LNCAP (cell line): ENCODE results near the gene AGAP2.

Experiments used
- TF ChIP-seq, protein P1 (sequence below): fragments of 450-650 bp; IDR thresholded peaks from 2 replicates; pipeline ENCODE4 v1.5.1; 2017; ENCODE audit warnings: mild to moderate bottlenecking

AGAP2 gene

DNA sequence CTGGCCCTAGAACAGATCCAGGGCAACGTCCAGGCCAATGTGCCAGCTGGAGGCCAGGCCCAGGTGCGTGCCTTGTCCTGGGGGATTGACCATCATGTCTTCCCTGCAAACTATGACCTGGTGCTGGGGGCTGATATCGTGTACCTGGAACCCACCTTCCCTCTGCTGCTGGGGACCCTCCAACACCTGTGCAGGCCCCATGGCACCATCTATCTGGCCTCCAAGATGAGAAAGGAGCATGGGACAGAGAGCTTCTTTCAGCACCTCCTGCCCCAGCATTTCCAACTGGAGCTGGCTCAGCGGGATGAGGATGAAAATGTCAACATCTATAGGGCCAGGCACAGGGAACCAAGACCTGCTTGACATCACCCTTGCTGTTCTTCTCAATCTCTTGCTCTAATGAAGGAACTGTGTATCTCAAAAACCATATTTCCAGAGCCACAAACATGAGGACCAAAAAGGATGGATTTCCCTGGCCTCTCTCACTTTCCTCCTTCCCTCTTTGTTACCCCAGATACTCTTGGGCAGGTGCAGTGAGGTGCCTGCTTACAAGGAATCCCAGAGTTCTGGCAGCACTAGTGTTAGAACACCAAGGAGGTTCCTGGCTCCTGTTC is 41.8 kb upstream of the AGAP2 start:
- TF ChIP-seq, protein P1, sequence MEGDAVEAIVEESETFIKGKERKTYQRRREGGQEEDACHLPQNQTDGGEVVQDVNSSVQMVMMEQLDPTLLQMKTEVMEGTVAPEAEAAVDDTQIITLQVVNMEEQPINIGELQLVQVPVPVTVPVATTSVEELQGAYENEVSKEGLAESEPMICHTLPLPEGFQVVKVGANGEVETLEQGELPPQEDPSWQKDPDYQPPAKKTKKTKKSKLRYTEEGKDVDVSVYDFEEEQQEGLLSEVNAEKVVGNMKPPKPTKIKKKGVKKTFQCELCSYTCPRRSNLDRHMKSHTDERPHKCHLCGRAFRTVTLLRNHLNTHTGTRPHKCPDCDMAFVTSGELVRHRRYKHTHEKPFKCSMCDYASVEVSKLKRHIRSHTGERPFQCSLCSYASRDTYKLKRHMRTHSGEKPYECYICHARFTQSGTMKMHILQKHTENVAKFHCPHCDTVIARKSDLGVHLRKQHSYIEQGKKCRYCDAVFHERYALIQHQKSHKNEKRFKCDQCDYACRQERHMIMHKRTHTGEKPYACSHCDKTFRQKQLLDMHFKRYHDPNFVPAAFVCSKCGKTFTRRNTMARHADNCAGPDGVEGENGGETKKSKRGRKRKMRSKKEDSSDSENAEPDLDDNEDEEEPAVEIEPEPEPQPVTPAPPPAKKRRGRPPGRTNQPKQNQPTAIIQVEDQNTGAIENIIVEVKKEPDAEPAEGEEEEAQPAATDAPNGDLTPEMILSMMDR: no peak

DNA sequence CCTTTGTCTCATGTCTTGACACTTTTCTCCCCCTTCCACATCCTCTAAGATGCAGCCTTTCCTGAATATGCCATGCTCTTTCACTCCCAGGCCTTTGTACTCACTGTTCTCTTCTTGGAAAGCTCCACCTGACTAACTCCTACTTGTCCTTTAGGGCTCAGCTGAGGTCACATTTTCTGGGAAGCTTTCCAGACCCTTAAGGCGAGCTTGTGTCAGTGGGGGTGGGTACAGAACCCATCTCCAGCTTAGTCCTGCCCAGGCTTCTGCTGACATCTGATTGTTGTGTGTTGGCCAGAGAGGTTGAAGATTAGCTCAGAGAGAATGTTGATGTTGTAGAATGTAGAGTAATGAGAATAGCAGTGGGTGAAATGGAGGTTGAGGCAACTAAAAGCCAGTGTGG is 41.2 kb upstream of the AGAP2 start:
- TF ChIP-seq, protein P1: no peak

DNA sequence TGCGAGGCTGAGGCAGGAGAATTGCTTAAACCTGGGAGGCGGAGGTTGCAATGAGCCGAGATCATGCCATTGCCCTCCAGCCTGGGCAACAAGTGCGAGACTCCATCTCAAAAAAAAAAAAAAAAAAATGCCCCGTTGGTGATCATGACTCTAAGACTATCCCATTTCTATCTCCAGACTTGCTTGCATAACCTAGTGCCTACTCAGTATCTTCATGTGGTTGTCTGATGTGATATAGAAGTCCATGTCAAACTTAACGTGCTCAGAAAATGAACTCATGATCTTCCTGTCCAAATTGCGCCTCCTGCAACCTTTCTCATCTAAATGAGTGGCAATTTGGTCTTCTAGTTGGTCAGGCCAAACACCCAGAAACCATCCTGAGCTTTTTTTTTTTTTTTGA is 39.4 kb upstream of the AGAP2 start:
- TF ChIP-seq, protein P1: no peak

DNA sequence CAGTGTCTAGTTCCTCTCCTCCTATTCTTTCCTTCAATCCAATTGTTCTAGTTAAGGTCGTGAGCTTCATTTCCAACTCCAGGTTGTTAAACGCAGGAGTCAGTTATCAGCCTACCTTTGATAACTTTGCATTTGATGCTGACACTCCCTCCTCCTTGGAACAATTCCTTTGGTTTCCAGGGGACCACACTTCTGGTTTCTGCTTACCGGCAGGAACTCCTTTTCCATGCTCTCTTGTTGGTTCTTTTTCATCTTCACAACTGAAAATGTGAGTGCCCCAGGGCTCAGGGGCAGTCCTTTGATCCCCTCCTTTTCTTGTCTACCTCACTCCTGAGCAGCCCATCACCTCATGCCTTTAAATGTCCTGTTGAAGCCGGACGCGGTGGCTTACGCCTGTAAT is 38.8 kb upstream of the AGAP2 start:
- TF ChIP-seq, protein P1: no peak

DNA sequence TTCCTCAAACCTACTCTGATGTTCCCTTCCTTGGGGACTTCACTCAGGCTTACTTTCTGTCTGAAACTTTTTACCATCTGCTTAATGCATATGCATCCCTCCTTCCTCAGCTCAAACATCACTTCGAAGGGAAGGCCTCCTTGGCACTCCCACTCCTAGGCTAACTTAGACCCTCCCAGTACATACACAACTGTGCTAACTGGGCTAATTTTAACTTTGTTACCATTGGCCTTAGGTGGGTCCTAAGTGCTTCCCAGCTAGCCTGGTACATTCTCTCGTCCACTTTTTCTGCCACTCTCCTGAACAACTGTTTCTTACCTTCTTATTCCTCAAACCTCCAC is 37.7 kb upstream of the AGAP2 start:
- TF ChIP-seq, protein P1: no peak

DNA sequence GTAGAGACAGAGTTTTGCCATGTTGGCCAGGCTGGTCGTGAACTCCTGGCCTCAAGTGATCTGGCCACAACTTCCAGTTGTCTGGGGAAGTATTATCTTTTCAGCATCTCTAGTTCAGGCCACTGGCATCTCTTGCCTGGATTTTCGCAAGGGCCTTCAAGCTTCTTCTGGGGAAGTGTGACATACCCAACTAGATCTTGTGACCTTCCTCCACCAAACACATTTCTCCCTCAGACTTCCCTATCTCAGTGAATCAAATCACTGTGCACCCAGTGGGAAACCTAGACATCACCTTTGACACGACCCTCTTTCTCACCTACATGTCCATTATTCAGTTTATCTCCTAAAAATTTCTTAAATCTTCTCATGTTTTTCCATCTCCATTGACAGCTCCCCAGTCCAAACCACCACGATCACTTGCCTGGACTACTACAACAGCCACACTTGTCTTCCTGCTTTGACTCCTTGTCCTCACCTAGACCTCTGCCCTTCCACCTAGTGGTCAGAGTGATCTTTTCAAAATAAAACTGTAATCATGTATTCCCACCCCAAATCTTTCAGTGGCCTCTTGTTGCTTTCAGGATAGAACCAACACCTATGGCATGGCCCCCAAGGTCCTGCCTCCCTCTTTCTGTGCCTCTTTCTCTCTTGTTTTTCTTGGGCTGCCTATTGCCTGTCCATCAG is 37.2 kb upstream of the AGAP2 start:
- TF ChIP-seq, protein P1: no peak

DNA sequence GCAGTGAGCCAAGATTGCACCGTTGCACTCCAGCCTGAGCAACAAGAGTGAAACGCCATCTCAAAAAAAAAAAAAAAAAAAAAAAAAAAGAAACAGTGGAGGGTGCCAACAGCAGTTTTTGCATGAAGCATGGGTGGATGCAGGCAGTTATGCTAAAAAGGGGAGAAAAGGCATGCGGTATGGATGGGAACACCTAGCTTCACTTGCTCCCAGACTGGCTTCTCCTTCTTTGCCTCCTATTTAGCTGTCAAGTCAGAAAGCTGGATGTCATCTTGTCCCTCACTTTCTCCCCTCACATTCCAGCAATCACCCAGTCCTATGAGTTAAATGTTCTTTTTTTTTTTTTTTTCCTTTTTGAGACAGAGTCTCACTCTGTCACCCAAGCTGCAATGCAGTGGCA is 36.5 kb upstream of the AGAP2 start:
- TF ChIP-seq, protein P1: no peak
